H1 (cell line): ENCODE data around the gene BAIAP2. TPM values are rescaled to one million over a fixed set of nuclear protein-coding genes. Genes with fewer than 3 reads are reported as not detected.
A peak's percentile ranks its signal among the peaks of the same experiment; 100 is the strongest.

ENCODE experiments used
- ATF2 ChIP-seq: IDR thresholded peaks from 2 replicates; pipeline ENCODE4 v1.6.1; 2012; ENCODE audit warnings: low read length, inconsistent platforms
- CHD1 ChIP-seq: IDR thresholded peaks from 2 replicates; pipeline ENCODE4 v1.6.1; 2012; ENCODE audit warnings: low read depth, low read length, improper control_type of control experiment
- EGR1 ChIP-seq: IDR thresholded peaks from 2 replicates; pipeline ENCODE4 v1.6.1; 2011; ENCODE audit warnings: low read depth, low read length, borderline replicate concordance
- GABPA ChIP-seq: IDR thresholded peaks from 2 replicates; pipeline ENCODE4 v1.6.1; 2011; ENCODE audit warnings: mild to moderate bottlenecking, low read length, moderate library complexity, borderline replicate concordance; ENCODE audit not compliant: insufficient read depth
- JUND ChIP-seq: IDR thresholded peaks from 2 replicates; pipeline ENCODE4 v1.6.1; 2011; ENCODE audit warnings: mild to moderate bottlenecking, improper control_type of control experiment, low read length
- RXRA ChIP-seq: IDR thresholded peaks from 2 replicates; pipeline ENCODE4 v1.6.1; 2011; ENCODE audit warnings: low read depth, mild to moderate bottlenecking, low read length, moderate library complexity; ENCODE audit not compliant: insufficient read depth
- YY1 ChIP-seq: IDR thresholded peaks from 2 replicates; pipeline ENCODE4 v1.6.1; 2011; ENCODE audit warnings: low read depth, mild to moderate bottlenecking, low read length
- polyA plus RNA-seq, 7 experiments: library from polyadenylated mRNA; depleted of rRNA in 3 of 7; stranded (reverse) in 5 of 7; unstranded in 2 of 7; fragments of >200 nt in 5 of 7; fragments of 200-250 nt in 2 of 7; gene quantifications; 1 replicate in 5 of 7; 2 replicates in 1 of 7; 4 replicates in 1 of 7; pipeline versions ENCODE4 v1.2.1 to v1.2.3, GENCODE V29; 2011 to 2013; ENCODE audit warnings: missing spikeins in 2 of 7, mixed read lengths in 2 of 7
- total RNA-seq: library from RNA; stranded (reverse); fragmentation: NEBNext Ultra II Directional; extraction: Animal tissue kit (Norgen Biotek cat#: 25700); gene quantifications from 2 replicates; pipeline ENCODE4 v1.2.1, GENCODE V29; 2021
- TF ChIP-seq, protein P1 (sequence below): fragments of 300-600 bp; sonication (generic); IDR thresholded peaks from 2 replicates; pipeline ENCODE4 v1.7.1; 2012; ENCODE audit warnings: low read length, moderate library complexity, mild to moderate bottlenecking, inconsistent platforms; ENCODE audit not compliant: insufficient replicate concordance

Gene BAIAP2
- total and polyA plus RNA-seq, 2 of the 8 experiments (the other 6 are each of a cell fraction or from before 2014, with no cell fraction given) = 10.0 to 22.8 TPM

GRCh38 chr17:81101614-81102306 lies 66.8 kb downstream of the BAIAP2 start (continued):
- no peak for TF ChIP-seq RXRA
- peak; percentile 77 for TF ChIP-seq JUND
- no peak for TF ChIP-seq ATF2
- no peak for TF ChIP-seq CHD1
- TF ChIP-seq EGR1 = no peak
- peak; percentile 86 for TF ChIP-seq GABPA
- peak; percentile 67; the same call in 1 of the 2 replicates for TF ChIP-seq YY1
- TF ChIP-seq, protein P1, sequence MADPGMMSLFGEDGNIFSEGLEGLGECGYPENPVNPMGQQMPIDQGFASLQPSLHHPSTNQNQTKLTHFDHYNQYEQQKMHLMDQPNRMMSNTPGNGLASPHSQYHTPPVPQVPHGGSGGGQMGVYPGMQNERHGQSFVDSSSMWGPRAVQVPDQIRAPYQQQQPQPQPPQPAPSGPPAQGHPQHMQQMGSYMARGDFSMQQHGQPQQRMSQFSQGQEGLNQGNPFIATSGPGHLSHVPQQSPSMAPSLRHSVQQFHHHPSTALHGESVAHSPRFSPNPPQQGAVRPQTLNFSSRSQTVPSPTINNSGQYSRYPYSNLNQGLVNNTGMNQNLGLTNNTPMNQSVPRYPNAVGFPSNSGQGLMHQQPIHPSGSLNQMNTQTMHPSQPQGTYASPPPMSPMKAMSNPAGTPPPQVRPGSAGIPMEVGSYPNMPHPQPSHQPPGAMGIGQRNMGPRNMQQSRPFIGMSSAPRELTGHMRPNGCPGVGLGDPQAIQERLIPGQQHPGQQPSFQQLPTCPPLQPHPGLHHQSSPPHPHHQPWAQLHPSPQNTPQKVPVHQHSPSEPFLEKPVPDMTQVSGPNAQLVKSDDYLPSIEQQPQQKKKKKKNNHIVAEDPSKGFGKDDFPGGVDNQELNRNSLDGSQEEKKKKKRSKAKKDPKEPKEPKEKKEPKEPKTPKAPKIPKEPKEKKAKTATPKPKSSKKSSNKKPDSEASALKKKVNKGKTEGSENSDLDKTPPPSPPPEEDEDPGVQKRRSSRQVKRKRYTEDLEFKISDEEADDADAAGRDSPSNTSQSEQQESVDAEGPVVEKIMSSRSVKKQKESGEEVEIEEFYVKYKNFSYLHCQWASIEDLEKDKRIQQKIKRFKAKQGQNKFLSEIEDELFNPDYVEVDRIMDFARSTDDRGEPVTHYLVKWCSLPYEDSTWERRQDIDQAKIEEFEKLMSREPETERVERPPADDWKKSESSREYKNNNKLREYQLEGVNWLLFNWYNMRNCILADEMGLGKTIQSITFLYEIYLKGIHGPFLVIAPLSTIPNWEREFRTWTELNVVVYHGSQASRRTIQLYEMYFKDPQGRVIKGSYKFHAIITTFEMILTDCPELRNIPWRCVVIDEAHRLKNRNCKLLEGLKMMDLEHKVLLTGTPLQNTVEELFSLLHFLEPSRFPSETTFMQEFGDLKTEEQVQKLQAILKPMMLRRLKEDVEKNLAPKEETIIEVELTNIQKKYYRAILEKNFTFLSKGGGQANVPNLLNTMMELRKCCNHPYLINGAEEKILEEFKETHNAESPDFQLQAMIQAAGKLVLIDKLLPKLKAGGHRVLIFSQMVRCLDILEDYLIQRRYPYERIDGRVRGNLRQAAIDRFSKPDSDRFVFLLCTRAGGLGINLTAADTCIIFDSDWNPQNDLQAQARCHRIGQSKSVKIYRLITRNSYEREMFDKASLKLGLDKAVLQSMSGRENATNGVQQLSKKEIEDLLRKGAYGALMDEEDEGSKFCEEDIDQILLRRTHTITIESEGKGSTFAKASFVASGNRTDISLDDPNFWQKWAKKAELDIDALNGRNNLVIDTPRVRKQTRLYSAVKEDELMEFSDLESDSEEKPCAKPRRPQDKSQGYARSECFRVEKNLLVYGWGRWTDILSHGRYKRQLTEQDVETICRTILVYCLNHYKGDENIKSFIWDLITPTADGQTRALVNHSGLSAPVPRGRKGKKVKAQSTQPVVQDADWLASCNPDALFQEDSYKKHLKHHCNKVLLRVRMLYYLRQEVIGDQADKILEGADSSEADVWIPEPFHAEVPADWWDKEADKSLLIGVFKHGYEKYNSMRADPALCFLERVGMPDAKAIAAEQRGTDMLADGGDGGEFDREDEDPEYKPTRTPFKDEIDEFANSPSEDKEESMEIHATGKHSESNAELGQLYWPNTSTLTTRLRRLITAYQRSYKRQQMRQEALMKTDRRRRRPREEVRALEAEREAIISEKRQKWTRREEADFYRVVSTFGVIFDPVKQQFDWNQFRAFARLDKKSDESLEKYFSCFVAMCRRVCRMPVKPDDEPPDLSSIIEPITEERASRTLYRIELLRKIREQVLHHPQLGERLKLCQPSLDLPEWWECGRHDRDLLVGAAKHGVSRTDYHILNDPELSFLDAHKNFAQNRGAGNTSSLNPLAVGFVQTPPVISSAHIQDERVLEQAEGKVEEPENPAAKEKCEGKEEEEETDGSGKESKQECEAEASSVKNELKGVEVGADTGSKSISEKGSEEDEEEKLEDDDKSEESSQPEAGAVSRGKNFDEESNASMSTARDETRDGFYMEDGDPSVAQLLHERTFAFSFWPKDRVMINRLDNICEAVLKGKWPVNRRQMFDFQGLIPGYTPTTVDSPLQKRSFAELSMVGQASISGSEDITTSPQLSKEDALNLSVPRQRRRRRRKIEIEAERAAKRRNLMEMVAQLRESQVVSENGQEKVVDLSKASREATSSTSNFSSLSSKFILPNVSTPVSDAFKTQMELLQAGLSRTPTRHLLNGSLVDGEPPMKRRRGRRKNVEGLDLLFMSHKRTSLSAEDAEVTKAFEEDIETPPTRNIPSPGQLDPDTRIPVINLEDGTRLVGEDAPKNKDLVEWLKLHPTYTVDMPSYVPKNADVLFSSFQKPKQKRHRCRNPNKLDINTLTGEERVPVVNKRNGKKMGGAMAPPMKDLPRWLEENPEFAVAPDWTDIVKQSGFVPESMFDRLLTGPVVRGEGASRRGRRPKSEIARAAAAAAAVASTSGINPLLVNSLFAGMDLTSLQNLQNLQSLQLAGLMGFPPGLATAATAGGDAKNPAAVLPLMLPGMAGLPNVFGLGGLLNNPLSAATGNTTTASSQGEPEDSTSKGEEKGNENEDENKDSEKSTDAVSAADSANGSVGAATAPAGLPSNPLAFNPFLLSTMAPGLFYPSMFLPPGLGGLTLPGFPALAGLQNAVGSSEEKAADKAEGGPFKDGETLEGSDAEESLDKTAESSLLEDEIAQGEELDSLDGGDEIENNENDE = no peak
